Tibial artery (tissue), 4 donors: Measurements from ENCODE around the gene RPL26.

Experiments used
- DNase-seq, 2 donors: peaks; one replicate each; pipeline ENCODE4 v3.0.0-alpha.2; 2019
- H3K27ac ChIP-seq, 2 donors: fragments of 200-600 bp; sonication (generic) in 1 of 2; 1 replicate in 1 of 2; 2 replicates in 1 of 2; pipeline ENCODE4 v1.5.1; 2018 to 2019; ENCODE audit warnings: mild to moderate bottlenecking in 1 of 2
- H3K27me3 ChIP-seq, 2 donors: fragments of 200-600 bp; sonication (generic) in 1 of 2; one replicate each; pipeline versions ENCODE4 v1.5.1 to v1.6.0; 2016 to 2019
- H3K36me3 ChIP-seq, 3 donors: fragments of 200-600 bp; sonication (generic) in 2 of 3; one replicate each; pipeline ENCODE4 v1.5.1; 2016 to 2019; ENCODE audit warnings: mild to moderate bottlenecking in 2 of 3
- H3K4me1 ChIP-seq, 4 donors: fragments of 200-600 bp; sonication (generic) in 2 of 4; 1 replicate in 3 of 4; 2 replicates in 1 of 4; pipeline ENCODE4 v1.5.1; 2016 to 2019
- H3K4me3 ChIP-seq, 2 donors: fragments of 200-600 bp; sonication (generic) in 1 of 2; 1 replicate in 1 of 2; 2 replicates in 1 of 2; pipeline ENCODE4 v1.5.1; 2018 to 2019; ENCODE audit warnings: mild to moderate bottlenecking in 2 of 2
- H3K9me3 ChIP-seq, 3 donors: fragments of 200-600 bp; sonication (generic) in 1 of 3; one replicate each; pipeline ENCODE4 v1.5.1; 2016 to 2019
- intact Hi-C: fragments of 100-400 bp; cut with DNase I; formaldehyde crosslinking; loops from one replicate; pipeline ENCODE4 v1.15.0; 2023; ENCODE audit warnings: low total_unique reads
- TF ChIP-seq, protein P1 (sequence below), 2 experiments: fragments of 200-600 bp in 1 of 2; fragments of 450-650 bp in 1 of 2; IDR thresholded peaks; one replicate each; pipeline ENCODE4 v1.5.1; 2017 to 2019; ENCODE audit warnings: antibody characterized with exemption in 2 of 2, mild to moderate bottlenecking in 1 of 2, moderate library complexity in 1 of 2

Gene RPL26

DNA sequence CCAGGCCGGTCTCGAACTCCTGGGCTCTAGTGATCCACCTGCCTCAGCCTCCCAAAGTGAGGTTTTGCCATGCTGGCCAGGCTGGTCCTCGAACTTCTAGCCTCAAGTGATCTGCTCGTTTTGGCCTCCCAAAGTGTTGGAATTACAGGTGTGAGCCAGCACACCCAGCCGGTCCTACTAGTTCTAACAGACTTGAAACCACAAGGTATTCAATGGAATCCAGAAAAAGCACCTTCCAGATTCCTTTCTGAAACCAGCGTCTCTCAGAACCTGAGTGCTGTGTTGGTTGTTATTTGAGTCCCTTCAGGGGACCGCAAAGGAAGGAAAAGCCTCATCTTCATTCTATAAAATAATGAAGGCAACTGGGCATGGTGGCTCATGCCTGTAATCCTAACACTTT, 10.6 kb downstream of the RPL26 start:
- Histone ChIP-seq H3K4me3 (no peak overlapping the region), H3K36me3 (peaks cover 7 to 30% (median 26%) of the 10 kb centered on the region in 3 donors), H3K4me1 (peaks cover 0 to 16% (median 11%) of the 10 kb centered on the region in 4 donors), H3K27me3 (no peaks in the 10 kb centered on the region), H3K27ac (no peak overlapping the region), H3K9me3 (no peaks in the 10 kb centered on the region)
- TF ChIP-seq, protein P1, sequence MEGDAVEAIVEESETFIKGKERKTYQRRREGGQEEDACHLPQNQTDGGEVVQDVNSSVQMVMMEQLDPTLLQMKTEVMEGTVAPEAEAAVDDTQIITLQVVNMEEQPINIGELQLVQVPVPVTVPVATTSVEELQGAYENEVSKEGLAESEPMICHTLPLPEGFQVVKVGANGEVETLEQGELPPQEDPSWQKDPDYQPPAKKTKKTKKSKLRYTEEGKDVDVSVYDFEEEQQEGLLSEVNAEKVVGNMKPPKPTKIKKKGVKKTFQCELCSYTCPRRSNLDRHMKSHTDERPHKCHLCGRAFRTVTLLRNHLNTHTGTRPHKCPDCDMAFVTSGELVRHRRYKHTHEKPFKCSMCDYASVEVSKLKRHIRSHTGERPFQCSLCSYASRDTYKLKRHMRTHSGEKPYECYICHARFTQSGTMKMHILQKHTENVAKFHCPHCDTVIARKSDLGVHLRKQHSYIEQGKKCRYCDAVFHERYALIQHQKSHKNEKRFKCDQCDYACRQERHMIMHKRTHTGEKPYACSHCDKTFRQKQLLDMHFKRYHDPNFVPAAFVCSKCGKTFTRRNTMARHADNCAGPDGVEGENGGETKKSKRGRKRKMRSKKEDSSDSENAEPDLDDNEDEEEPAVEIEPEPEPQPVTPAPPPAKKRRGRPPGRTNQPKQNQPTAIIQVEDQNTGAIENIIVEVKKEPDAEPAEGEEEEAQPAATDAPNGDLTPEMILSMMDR (IDR thresholded peaks at IDR 0.05) = no peak
- no peak for DNase-seq
- intact Hi-C loops = no loop called here

DNA sequence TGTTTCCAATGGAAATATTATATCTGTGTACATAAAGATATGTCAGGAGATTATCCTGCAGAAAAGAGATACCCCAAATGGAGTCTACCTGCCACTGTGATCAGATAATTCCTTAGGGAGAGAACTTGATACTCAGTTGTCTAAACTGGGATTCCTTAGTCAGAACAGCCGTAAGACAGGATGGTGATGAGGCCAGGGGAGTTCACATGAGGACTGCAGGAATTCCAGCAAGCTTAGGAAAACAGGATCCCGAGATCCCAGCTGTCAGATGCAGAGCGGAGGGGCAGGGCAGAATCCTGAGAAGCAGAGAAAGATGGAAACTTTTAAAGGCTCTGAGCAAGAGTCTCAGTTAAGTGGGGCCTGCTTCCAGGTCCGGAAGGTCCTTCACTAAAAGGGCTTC, 11.2 kb downstream of the RPL26 start:
- DNase-seq = no peak
- H3K4me3 ChIP-seq = no peak overlapping the region
- TF ChIP-seq, protein P1 (IDR thresholded peaks at IDR 0.05) = no peak
- no peaks in the 10 kb centered on the region for H3K9me3 ChIP-seq
- H3K36me3 ChIP-seq = peaks cover 7 to 25% (median 21%) of the 10 kb centered on the region in 3 donors
- H3K27me3 ChIP-seq = no peaks in the 10 kb centered on the region
- peaks cover 0 to 13% (median 9%) of the 10 kb centered on the region in 4 donors for H3K4me1 ChIP-seq
- H3K27ac ChIP-seq = no peak overlapping the region
- intact Hi-C loops = no loop called here

DNA sequence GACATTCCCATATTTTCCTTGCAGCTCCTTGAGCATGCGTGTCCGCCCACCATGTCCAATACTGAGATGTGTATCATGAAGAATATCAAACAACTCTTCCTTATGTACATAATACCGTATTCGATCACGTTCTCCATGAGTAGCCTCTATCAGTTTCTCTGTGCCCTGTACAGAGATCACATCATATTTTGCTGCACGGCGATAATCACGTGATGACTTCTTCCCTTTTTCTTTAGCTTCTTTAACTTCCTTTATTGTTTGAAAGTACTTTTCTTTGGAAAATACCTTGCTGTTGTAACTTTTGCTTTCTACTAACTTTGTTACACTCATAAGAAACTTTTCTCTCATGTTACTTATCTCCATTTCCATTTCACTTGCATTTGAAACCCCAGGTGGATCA, 13.0 kb downstream of the RPL26 start:
- Histone ChIP-seq H3K27ac (no peak overlapping the region), H3K27me3 (no peaks in the 10 kb centered on the region), H3K4me1 (peaks cover 0 to under 1% (median under 1%) of the 10 kb centered on the region in 4 donors), H3K4me3 (no peak overlapping the region), H3K36me3 (peaks cover 7 to 26% (median 21%) of the 10 kb centered on the region in 3 donors), H3K9me3 (no peaks in the 10 kb centered on the region)
- intact Hi-C loops = no loop called here
- no peak for DNase-seq
- TF ChIP-seq, protein P1 (IDR thresholded peaks at IDR 0.05) = no peak

DNA sequence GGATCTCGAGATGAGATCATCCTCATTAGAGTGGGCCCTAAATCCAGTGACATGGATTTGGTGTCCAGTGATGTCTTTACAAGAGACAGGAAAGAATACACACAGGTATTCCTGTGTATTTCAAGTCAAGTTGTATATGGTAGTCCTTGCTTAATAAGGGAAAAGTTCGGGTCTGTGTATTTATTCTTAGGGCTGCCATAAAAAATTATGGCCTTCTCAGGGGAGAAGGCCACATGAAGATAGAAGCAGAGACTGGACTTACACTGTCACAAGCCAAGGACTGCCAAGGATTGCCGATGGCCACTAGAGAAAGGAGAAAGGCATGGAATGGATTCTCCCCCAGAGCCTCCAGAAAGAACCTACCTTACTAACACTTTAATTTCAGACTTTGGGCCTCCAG, 14.8 kb downstream of the RPL26 start:
- H3K9me3 ChIP-seq = no peaks in the 10 kb centered on the region
- H3K4me1 ChIP-seq = no peaks in the 10 kb centered on the region
- peaks cover 7 to 33% (median 21%) of the 10 kb centered on the region in 3 donors for H3K36me3 ChIP-seq
- H3K4me3 ChIP-seq = no peak overlapping the region
- H3K27ac ChIP-seq = no peak overlapping the region
- no peak for DNase-seq
- no peaks in the 10 kb centered on the region for H3K27me3 ChIP-seq
- TF ChIP-seq, protein P1 (IDR thresholded peaks at IDR 0.05) = no peak
- intact Hi-C loops = no loop called here

DNA sequence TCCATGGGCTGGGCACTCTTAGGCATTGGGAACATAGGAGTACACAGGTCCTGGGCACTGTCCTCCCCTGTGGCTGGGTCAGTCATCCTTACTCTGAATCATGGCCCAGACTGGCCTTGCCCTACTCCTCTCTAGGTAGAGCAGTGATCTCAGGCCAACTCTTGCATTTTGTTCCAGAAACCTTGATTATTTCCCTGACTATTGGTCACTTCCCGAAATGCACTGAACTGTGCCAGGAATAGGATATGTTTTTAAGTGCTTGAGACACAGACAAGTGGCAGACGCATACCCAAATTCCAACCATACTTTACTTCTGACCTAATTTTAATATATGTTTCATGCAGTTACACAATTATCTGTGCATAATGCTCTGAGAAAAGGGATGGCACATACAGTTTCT, 16.8 kb downstream of the RPL26 start:
- Histone ChIP-seq H3K27ac (no peak overlapping the region), H3K27me3 (no peaks in the 10 kb centered on the region), H3K9me3 (no peaks in the 10 kb centered on the region), H3K4me3 (no peak overlapping the region), H3K36me3 (peaks cover 7 to 33% (median 21%) of the 10 kb centered on the region in 3 donors), H3K4me1 (no peaks in the 10 kb centered on the region)
- TF ChIP-seq, protein P1 (IDR thresholded peaks at IDR 0.05) = no peak
- no peak for DNase-seq
- intact Hi-C loops = no loop called here

DNA sequence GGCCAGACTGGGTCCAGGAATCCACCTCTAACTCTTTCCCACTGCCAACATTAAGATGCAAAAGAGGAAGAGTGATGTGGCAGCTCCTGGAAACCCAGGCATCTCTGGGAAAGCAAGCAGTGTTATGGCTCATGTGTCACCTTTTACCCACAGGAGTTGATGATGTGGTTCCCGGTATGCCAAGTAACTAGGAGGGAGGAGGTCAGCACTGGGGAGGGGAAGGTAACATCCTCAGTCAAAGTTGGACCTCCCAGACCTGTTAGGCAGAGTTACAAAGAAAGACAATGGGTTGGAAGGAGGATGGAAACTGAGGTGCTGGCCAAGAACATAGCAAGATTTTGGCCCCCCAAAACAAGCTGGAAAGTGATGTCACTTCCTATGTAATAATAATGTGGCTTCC, 17.9 kb downstream of the RPL26 start:
- Histone ChIP-seq H3K27ac (no peak overlapping the region), H3K4me1 (no peaks in the 10 kb centered on the region), H3K9me3 (no peaks in the 10 kb centered on the region), H3K4me3 (no peak overlapping the region), H3K27me3 (no peaks in the 10 kb centered on the region), H3K36me3 (peaks cover 7 to 31% (median 21%) of the 10 kb centered on the region in 3 donors)
- TF ChIP-seq, protein P1 (IDR thresholded peaks at IDR 0.05) = no peak
- intact Hi-C loops = no loop called here
- DNase-seq = no peak
